Mucosa of gallbladder (tissue), 1 donor: ENCODE data around the gene RSRP1. TPM values are rescaled to one million over a fixed set of nuclear protein-coding genes. Genes with fewer than 3 reads are reported as not detected.

Source experiments
- total RNA-seq: library from RNA; stranded (reverse); gene quantifications from one replicate; pipeline ENCODE4 v1.2.1, GENCODE V29; 2021
- donor health status: DM: no; HTN: no; CAD: no.

The RSRP1 gene
- total RNA-seq, 1 donor from 2014 or later, result 192 TPM

Other genes with a start within 250 kb of the RSRP1 start
- gene SYF2, start 15.0 kb downstream of the RSRP1 start, total RNA-seq, result 54.9 TPM
- gene RHD, start 25.1 kb upstream of the RSRP1 start, total RNA-seq, result not detected
- 124 TPM for gene TMEM50A, start 90.9 kb upstream of the RSRP1 start, total RNA-seq
- 0.35 TPM for gene RHCE, start 173.4 kb upstream of the RSRP1 start, total RNA-seq
- 29.9 TPM for gene MACO1, start 183.4 kb upstream of the RSRP1 start, total RNA-seq